Measurements from ENCODE around the gene FLII.

The FLII gene

DNA sequence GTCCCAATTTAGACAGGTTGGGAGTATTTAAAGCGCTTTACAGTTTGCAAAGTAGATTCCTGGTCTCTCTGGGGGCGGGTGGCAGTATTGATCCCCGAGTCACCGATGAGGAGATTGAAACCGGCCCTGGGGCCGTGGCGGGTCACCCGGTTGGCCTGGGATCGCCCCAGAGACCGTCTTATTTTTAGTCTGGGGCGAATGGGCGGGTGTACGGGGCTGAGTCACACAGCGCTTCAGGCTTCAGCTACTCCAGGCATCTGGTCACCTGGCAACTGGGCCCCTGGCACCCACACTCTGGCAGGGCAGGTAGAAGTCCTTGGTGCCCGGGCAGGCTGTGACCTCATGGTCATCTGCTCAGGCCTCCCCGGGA is 2.6 kb upstream of the FLII start:
- H3K27ac ChIP-seq: peak overlapping the region; percentile 99
- no peak for DNase-seq (ENCODE audit: low read depth, low spot score)

DNA sequence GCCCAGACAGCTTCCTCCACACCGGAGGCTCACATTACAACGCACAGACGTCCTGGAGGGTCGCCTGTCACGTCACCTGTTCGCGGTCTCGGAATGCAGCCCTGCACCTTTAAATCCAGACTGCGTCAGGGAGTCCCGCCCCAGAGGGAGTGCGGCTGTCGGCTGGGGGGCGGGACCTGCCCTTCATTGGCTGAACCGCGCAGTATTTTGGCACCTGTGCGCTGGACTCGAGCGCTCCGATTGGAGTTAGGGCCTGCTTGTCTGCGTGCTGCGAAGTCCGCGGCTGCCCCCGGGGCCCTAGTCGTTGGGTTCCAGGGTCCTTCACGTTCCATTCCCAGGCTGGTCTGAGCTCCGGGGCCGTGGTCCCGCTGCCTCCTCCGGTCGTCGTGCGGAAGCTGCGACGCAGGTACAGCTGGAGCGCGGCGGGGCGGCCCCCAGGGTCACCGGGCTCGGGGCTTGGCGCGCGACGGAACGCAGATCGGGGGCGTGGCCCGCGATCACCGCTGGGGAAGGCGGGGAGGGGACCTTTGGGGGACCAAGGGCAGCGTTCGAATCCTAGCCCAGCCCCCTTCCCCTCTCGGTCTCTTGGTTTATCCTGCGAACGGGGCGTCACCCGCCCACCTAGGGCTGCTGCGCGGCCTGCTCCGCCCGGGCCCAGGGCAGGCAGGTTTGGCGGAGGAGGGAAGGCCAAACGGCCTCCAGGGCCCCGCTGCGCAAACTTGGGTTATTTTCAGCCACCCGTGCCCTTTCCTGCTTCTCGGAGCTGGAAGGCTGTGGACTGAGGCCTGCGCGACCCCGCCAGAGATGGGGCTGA is 2.0 kb upstream of the FLII start, which contains the start of gene MIEF2:
TSS of gene MIEF2 (plus strand) at position 331 of the 814 bp plus-strand sequence. CDS start 2,059 bp downstream, outside the sequence.
- DNase-seq (ENCODE audit: low read depth, low spot score): peak; percentile 83
- H3K27ac ChIP-seq: peak within 1 kb of the TSS; percentile 99

DNA sequence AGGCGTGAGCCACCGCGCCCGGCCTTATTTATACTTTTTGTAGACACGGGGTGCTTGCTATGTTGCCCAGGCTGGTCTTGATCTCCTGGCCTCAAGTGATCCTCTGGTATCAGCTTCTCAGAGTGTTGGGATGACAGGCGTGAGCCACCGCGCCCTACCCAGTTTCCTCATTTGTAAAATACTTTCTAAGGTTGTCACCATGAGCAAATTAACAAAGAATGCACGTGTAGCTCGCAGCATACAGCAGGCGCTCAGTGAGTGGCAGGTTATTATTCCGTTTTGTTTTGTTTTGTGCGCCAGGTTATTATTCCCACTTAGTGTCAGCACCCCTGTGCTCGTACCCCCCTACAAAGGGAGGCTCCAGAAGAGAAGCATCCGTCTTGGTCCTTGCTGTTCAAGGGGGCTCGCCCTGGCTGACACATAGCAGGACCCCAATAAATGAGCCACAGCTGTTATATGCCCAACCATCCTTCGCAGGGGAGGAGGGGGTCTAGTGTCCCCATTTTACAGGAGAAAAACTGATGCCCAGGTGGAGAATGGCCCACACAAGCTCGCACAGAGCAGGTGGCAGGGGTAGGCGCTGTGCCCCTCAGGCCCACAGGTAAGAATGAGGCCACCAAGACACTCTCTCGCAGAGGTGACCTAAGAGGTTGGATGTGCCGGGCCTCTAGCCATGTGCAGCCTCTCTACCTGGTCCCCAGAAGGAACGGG is 1.2 kb upstream of the FLII start:
- peak; percentile 81 for DNase-seq (ENCODE audit: low read depth, low spot score)
- peak overlapping the region; percentile 99 for H3K27ac ChIP-seq

DNA sequence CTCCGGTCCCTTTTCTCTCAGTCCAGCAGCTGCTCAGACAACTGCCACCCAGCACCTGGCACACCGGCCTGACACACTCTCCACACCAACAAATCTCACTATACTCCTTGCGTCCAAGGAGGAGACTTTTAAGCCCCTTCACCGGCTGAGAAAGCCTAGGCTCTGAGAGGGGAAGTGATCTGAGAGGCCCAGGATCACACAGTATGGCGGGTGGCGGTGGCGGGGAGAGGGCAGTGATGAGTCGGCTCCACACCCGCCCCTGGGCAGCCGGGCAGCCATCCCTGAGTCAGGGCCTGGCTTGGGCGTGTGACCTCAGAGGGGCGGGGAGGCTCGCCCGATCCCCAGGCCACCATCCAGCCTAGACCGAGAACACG is 569 bp downstream of the FLII start:
- no peak for DNase-seq (ENCODE audit: low read depth, low spot score)
- H3K27ac ChIP-seq: peak overlapping the region; percentile 99

DNA sequence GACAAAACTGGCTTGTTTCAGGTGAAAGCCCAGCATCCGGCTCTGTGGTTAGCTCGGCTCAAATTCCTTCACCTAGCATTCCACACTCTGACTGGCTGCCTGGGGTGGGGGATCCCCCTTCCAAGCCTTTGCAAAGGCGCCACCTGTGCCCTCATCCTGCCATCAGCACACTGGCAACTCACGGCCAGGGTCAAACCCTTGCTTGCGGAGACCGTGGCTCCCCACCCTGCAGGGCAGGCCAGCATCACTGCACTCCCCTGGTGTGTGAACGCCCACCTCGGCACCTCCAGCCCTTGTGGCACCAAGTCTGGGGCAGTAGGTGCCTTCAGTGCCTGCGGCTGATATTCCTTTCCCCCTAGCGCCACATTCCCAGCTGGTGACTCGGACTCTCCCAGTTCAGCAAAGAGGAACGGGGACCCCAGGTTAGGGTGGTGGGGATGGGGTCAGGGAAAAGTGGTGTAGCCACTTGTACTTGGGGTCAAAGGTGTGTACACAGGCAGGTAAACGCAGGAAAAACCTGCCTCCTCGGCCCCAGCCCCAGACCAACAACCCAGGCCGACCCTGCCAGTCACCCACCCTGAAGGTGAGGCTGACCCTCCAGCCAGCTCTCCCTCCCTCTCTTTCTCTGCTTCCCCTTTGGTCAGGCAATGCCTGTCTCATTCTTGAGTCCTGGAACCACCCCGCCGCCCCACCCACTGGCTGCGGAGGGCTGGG is 1.1 kb downstream of the FLII start:
- H3K27ac ChIP-seq: peak overlapping the region; percentile 99
- no peak for DNase-seq (ENCODE audit: low read depth, low spot score)

DNA sequence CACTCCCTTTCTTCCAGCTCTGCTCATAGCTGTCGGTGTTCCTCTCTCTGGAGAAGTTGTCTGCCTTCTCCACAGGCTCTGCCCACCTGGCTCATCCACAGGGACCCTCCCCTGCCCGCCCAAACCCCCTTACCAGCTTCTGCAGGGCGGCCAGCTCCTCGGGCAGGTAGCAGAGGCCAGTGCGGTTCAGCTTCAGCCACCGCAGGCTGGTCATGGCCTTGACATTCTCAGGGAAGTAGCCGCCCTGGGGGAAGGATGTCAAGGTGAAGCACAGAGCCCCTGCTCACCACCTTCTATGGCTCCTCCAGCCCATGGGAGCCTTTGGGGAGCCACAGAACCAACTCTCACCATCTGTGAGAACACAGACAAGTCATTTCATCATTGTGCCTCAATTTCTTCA is 1.8 kb downstream of the FLII start:
- no peak for DNase-seq (ENCODE audit: low read depth, low spot score)
- peak overlapping the region; percentile 99 for H3K27ac ChIP-seq

DNA sequence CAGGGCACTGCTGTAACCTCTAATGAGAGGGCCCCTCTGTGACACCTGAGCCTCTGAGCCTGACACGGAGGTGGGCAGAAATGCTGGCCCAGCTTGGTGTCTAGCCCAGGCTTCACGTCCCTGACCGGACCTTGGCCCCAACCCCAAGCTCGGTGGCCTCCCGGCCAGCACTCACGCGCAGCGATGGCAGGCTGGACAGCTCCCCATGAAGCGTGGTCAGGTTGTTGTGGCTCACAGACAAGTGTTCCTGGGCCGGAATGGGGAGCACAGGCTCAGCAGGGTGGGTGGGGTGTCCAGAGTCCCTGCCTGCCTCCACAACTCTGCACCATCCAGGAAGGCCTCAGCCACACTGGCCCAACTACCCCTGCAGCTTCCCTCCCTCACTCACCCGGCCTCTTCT is 2.2 kb downstream of the FLII start:
- peak overlapping the region; percentile 99 for H3K27ac ChIP-seq
- DNase-seq (ENCODE audit: low read depth, low spot score): no peak

DNA sequence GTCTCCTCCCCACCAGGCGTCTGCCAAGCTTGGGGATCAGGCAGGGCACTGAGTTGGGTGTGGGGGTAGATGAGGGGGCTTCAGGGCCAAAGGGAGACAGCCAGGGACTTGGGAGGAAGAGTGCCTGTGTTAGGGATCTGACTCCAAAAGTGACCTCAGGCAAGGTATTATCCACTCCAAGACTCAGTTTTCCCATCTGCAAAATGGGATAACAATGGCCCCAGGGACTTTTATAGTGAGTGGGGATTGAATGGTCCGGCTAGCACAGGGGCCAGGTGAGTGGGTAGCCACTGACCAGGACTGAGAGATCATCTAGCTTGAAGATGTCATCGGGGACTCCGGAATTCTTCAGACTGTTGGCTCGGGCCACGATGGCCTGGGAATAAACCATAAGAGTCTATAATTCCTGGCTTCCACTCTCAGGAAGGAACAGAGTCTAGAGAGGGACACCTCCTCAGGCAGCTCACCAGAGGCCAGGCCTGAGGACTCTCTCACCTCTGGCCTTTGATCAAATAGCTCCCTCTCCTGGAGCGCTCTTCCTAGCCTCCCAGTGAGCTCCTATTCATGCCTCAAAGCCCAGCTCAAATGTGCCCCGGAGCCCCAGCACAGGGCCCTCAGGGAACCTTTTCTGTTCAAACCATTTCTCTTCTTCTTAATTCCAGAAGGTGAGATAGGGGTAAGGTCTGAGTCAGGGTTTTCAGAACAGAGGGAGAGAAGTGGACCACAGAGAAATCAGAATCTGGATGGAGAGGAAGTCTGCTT is 3.5 kb downstream of the FLII start:
- DNase-seq (ENCODE audit: low read depth, low spot score): no peak

DNA sequence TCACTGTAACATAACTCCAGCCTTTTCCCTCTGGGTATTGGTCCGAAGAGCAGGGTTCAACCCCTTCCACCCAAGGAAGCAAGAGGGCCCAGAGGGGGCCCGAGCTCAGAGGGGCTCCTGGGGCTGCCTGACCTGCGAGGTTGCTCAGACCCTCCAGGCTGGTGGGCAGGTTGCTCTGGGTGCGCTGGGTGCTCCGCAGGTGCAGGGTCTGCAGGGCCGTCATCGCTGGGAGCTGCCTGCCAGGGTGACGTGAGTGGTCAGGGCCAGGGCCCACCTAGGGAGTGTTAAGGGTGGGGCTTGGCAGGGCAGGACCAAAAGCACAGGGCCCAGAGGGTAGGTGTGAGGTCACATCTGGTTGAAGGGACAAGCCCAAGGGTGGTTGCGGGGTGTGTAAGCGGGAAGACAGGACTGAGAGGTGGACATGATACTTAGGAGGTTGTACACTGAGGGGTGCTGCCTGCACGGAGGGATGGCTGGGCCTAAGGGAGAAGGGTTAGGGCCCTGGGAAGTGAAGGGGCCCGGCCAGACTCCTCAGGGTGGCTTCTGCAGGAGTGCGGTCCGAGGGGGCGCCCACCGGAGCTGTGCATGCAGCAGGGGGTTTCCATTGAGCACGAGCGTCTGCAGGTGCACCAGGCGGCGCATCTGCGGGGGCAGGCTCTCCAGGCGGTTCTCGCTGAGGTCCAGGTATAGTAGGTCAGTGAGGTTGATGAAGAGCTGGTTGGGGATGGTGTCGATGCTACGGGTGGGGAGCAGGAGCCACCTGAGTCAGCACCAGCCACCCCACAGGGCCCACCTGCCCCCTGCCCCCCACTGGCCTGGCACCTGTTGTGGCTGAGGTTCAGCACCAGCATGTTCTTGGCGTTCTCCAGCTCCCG is 4.4 kb downstream of the FLII start:
- DNase-seq (ENCODE audit: low read depth, low spot score): no peak
- no peak overlapping the region for H3K27ac ChIP-seq

More for the DNA sequence above, 3.5 kb downstream of the FLII start:
- no peak overlapping the region for H3K27ac ChIP-seq

DNA sequence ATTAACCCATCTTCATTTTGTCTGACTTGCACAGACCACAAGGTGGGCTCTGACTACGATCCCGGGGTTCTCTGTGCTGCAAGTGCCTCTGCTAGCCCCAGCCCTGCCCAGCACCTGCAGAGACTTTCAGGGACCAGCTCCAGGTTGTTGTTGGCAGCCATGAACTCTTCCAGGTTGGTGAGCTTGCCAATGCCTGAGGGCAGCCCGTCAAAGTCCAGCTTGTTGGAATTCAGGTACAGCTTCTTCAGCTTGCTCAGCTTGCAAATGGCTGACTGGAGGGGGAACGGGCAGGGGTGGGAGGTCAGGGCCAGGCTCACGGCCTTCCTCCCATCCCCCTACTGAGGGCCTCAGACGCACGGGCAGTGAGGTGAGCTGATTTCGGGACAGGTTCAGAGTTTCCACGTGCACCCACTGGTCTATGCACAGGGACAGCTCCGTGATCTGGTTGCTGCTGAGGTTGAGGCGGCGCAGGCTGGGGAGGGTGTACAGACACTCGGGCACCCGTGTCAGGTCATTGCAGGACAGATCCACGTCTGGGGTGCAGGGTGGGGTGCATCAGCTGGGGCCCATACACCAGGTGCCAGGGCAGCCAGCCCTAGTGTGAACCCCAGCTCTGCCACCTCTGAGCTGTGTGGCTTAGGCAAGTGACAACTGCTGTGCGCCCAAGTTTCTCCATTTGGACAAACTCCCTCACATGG is 5.2 kb downstream of the FLII start:
- DNase-seq (ENCODE audit: low read depth, low spot score): no peak

DNA sequence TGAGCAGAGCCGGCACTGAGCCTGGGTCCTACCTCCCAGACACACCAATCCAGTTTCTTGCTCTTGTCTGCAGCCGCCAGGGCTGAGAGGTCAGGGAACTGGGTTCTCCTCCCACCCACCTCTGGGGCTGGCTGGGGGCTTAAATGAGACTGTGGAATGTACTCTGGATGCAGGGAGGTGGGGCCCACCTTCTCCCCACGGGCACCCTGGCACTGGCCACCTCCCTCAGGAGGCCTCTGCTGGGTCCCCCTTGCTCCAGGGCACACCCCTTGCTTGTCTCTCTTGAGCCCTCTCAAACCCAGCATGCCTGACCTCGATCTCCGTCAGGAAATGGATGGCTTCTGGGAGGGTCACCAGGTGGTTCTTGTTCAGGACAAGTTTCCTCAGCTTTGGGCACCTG is 6.4 kb downstream of the FLII start:
- DNase-seq (ENCODE audit: low read depth, low spot score): no peak
- no peak overlapping the region for H3K27ac ChIP-seq

More for the DNA sequence above, 5.2 kb downstream of the FLII start:
- no peak overlapping the region for H3K27ac ChIP-seq

DNA sequence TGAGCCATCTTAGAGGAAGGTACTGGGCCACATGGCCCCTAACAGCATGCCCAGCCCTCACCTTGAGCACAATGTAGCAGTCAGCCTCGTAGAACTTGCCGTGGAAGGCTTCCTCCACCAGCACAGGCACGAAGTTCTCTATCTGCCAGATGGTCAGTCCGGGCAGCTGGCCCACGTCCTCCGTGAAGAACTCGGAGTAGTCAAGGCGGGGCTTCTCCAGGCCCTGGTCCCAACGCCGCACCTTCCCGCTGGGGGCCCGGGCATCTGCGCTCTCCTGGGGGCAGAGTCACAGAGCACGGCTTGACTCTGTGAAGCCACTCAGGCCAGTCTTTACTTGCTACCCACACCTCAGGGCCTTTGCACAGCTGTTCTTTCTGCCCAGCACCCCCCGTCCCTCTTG is 7.3 kb downstream of the FLII start:
- DNase-seq (ENCODE audit: low read depth, low spot score): no peak
- no peak overlapping the region for H3K27ac ChIP-seq

DNA sequence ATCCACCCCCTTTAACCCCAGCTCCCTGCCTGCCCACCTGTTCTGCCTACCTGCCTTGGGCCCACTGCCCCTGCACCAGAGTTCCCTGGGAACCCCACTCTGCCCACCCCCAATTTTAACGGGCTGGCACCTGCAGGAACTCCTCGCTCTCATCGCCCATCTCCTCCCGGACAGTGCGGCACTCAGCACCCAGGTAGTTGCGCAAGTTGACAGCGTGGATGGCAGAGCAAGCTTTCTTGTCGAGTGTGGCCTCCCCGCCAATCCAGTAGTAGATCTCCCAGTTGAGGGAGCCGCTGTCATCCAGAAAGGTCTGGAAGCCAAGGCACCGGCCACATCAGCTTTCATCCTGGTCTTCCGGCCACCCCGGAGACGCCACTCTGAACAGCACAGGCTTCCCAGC is 7.8 kb downstream of the FLII start:
- DNase-seq (ENCODE audit: low read depth, low spot score): no peak
- no peak overlapping the region for H3K27ac ChIP-seq

DNA sequence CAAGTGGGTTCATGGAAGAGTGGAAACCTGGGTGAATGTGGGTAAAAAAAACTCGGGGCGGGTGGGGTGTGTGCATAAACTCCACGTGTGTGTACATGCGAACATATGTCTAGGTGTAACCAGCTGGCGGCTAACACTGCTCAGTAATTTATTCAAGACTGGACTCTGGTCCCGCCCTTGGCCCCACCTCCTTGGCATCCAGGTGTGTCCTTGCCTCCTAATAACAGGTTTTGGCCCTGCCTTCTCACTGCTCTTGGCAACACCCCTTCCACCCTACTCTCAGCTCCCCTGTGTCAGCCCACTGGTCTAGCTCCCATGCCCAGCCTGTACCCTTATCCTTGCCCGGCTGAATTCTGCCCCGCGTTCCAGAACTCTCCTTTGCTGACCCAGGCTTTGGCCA is 8.3 kb downstream of the FLII start:
- no peak overlapping the region for H3K27ac ChIP-seq

DNA sequence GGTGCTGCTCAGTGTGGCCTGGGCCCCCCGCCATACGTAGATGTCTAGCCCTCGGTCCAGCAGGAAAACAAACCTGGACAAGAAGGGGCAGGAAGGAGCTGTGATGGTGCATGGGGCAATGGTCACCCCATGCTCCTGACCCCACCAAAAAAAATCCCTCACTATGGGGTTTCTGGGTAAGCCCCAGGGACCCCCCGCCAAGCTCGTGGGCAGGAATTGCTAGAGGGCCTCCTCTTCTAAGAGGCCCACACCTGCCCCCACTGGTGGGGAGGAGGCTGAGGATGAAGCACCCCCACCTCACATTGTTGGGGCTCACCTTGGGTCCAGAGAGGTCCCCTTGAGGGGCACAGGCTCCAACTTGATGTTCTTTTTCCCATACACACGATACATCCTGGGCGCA is 9.7 kb downstream of the FLII start:
- DNase-seq (ENCODE audit: low read depth, low spot score): no peak
- peak overlapping the region; percentile 14 for H3K27ac ChIP-seq

More for the DNA sequence above, 8.3 kb downstream of the FLII start:
- DNase-seq (ENCODE audit: low read depth, low spot score): no peak

DNA sequence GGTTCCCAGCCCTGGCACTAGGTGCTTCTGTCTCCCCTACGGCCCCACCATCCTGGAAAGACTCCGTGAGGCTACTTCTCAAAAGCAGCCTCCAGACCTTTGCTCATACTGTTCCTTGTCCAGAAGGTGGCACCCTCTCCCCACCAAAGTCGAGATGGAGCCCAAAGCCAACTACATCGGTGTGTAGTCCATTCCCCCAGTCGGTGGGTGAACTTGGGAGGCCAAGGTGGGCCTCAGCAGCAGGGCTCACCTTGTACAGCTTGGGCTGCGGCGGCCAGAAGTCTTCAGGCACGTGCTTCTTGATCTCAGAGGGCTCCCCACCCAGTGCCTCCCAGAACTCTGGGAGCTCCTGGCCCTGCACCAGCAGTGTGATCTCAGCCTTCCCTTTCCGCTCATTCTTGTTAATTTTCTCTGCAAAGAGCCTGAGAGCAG is 10.2 kb downstream of the FLII start:
- DNase-seq (ENCODE audit: low read depth, low spot score): no peak
- H3K27ac ChIP-seq: peak overlapping the region; percentile 14

DNA sequence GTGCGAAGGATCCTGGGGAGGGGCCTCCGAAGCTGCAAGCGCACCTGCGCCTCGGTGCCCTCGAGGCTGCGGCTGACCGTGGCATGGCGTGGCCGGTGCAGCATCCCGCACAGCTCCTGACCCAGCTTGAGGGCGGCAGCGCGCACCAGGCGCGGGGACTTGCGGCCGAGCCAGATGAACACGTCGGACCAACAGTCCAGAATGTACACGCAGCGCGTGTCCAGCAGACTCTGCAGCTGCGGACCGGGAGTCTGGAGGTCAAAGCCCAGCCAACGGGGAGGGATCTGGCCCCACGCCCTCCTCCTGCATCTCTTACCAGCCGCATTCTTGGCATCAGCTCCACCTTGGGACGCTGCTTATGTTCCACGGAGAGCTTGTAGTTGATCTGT is 10.9 kb downstream of the FLII start:
- peak overlapping the region; percentile 53 for H3K27ac ChIP-seq
- DNase-seq (ENCODE audit: low read depth, low spot score): no peak

DNA sequence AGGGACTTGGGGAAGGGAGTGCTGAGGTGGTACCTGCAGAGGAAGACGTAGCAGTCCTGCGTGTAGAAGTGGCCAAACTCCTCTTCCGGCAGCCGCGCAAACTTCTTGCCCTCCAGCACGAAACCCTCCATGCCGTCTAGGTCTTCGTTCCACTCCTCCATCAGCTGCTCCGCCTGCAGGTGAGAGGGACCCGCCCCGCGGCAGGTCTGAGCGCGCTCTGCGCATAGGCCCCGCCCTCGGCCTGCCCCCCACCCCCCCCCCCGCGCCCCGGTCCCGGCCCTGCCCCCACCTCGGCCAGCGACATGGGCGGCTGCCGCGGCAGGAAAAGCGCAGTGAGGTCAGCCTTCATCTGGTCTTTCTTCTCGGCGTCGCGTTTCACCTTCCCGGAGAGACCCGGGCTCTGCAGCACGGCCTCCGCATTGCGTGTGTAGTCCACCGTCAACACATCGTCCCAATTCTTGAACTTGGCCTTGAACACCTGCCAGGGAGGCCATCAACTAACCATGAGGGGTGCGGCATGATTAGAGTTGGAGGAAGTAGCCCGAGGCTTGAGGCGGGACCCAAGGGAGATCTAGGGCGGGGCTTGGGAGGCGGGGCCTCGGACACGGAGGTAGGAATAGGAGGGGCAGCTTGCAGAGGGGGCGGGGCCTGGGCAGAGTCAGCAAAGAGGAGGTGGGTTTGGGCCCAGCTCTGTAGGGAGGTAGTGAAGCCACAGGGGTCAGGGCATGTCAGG is 11.5 kb downstream of the FLII start:
- H3K27ac ChIP-seq: peak overlapping the region; percentile 53
- DNase-seq (ENCODE audit: low read depth, low spot score): peak; percentile 66

Measured in epithelial cell of prostate (primary cell).